Muscle layer of colon (tissue), 2 donors: Measurements from ENCODE around the gene MUC5B.

Source experiments
- H3K27ac ChIP-seq: one replicate; pipeline ENCODE4 v1.7.0; 2013; ENCODE audit warnings: low read depth, mild to moderate bottlenecking, low read length, moderate library complexity
- H3K27me3 ChIP-seq, 2 donors: one replicate each; pipeline ENCODE4 v1.7.0; 2013; ENCODE audit warnings: low read length in 2 of 2, mild to moderate bottlenecking in 2 of 2; ENCODE audit not compliant: insufficient read depth in 2 of 2, control insufficient read depth in 1 of 2
- H3K36me3 ChIP-seq: one replicate; pipeline ENCODE4 v1.7.0; 2013; ENCODE audit warnings: mild to moderate bottlenecking, low read length; ENCODE audit not compliant: insufficient read depth
- H3K4me1 ChIP-seq: one replicate; pipeline ENCODE4 v1.7.0; 2013; ENCODE audit warnings: mild to moderate bottlenecking, low read length; ENCODE audit not compliant: insufficient read depth
- H3K4me3 ChIP-seq, 2 donors: one replicate each; pipeline ENCODE4 v1.7.0; 2013; ENCODE audit warnings: low read length in 2 of 2, low read depth in 1 of 2, mild to moderate bottlenecking in 1 of 2, moderate library complexity in 1 of 2
- H3K9ac ChIP-seq: one replicate; pipeline ENCODE4 v1.7.0; 2013; ENCODE audit warnings: low read length
- H3K9me3 ChIP-seq: one replicate; pipeline ENCODE4 v1.7.0; 2013; ENCODE audit warnings: mild to moderate bottlenecking, low read length
- donor health status: abdominal sarcoma.
- donor health status: Adenocarcinoma of cecum.

The MUC5B gene

GRCh38 chr11:1280116-1281035, 57.5 kb downstream of the MUC5B start:
- Histone ChIP-seq H3K9me3 (no peaks in the 10 kb centered on the region), H3K36me3 (peaks cover 21% of the 10 kb centered on the region), H3K4me3 (no peak overlapping the region), H3K27ac (no peak overlapping the region), H3K27me3 (no peaks in the 10 kb centered on the region), H3K9ac (no peak overlapping the region), H3K4me1 (no peaks in the 10 kb centered on the region)

DNA sequence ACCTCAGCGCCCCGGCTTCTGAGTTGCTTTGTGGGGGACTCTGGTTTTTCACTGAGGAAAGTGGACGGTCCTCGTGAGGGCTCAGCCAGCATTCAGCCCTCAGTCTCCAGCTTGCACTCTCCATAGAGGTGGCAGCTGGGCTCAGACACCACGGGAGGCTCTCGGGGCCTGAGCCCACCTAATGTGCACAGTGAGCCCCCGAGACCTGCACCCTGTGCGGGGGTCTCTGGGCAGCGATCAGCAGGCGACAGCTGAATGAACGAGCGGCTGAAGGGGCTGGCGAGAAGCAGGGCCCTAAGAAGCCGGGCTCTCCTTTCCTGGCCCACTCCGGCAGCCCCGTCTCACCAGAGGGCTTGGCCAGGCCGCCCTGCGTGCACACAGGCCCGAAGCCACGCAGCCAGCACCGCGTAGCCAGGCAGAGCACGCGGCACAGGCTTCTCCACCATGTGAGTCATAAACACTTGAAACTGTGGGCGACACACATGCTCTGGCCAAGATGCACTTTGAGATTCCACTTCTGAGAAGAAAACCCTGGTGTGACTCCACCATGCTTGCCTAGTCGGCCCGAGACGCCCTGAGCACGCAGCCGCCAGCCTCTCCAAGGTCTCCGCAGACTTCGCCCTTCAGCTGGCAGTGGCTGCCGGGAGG, 58.6 kb downstream of the MUC5B start:
- Histone ChIP-seq H3K27me3 (no peaks in the 10 kb centered on the region), H3K36me3 (peaks cover 23% of the 10 kb centered on the region), H3K4me1 (no peaks in the 10 kb centered on the region), H3K27ac (no peak overlapping the region), H3K9ac (no peak overlapping the region), H3K9me3 (no peaks in the 10 kb centered on the region), H3K4me3 (no peak overlapping the region)

GRCh38 chr11:1281974-1282365, 59.1 kb downstream of the MUC5B start:
- H3K27ac ChIP-seq: no peak overlapping the region
- H3K4me1 ChIP-seq: no peaks in the 10 kb centered on the region
- no peaks in the 10 kb centered on the region for H3K27me3 ChIP-seq
- H3K9me3 ChIP-seq: no peaks in the 10 kb centered on the region
- H3K4me3 ChIP-seq: no peak overlapping the region
- peaks cover 28% of the 10 kb centered on the region for H3K36me3 ChIP-seq
- no peak overlapping the region for H3K9ac ChIP-seq

- peaks cover 29% of the 10 kb centered on the region for H3K36me3 ChIP-seq
- H3K4me1 ChIP-seq: no peaks in the 10 kb centered on the region
- no peak overlapping the region for H3K4me3 ChIP-seq
- H3K9ac ChIP-seq: no peak overlapping the region
- no peaks in the 10 kb centered on the region for H3K9me3 ChIP-seq
- no peaks in the 10 kb centered on the region for H3K27me3 ChIP-seq
- H3K27ac ChIP-seq: no peak overlapping the region
Observed at GRCh38 chr11:1283091-1283511, 60.2 kb downstream of the MUC5B start.

DNA sequence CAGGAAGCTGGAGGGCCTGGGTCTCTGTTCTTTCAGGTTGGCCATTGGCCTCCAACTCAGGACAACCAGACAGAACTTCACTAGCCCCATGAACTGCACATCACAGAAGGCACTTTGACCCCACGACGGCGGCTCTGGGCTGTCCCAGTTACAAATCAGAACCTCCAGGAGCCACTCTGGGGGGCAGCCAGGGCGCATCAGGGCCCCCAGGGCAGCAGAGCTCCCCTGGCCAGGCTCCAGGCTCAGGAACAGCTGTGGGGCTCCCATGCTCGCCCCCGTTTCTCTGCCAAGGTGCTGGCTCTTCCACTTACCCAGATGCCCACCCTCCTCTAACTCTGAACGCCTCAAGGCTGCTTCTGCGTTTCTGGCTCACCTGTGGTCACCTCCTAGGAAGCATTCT, 61.0 kb downstream of the MUC5B start:
- Histone ChIP-seq H3K9me3 (no peaks in the 10 kb centered on the region), H3K36me3 (peaks cover 36% of the 10 kb centered on the region), H3K4me1 (no peaks in the 10 kb centered on the region), H3K27me3 (no peaks in the 10 kb centered on the region), H3K9ac (no peak overlapping the region), H3K4me3 (no peak overlapping the region), H3K27ac (no peak overlapping the region)

GRCh38 chr11:1285316-1285744, 62.5 kb downstream of the MUC5B start:
- Histone ChIP-seq H3K9ac (no peak overlapping the region), H3K4me3 (no peak overlapping the region), H3K27ac (no peak overlapping the region), H3K27me3 (no peaks in the 10 kb centered on the region), H3K9me3 (no peaks in the 10 kb centered on the region), H3K36me3 (peaks cover 37% of the 10 kb centered on the region), H3K4me1 (no peaks in the 10 kb centered on the region)

- Histone ChIP-seq H3K4me1 (no peaks in the 10 kb centered on the region), H3K4me3 (no peak overlapping the region), H3K27ac (no peak overlapping the region), H3K9ac (no peak overlapping the region), H3K36me3 (peaks cover 42% of the 10 kb centered on the region), H3K27me3 (no peaks in the 10 kb centered on the region), H3K9me3 (no peaks in the 10 kb centered on the region)
Observed at GRCh38 chr11:1285876-1286275, 63.0 kb downstream of the MUC5B start.

GRCh38 chr11:1287928-1288327, 65.1 kb downstream of the MUC5B start:
- H3K9ac ChIP-seq: no peak overlapping the region
- H3K36me3 ChIP-seq: peaks cover 55% of the 10 kb centered on the region

GRCh38 chr11:1288426-1289151, 65.7 kb downstream of the MUC5B start:
- Histone ChIP-seq H3K36me3 (peaks cover 62% of the 10 kb centered on the region), H3K4me1 (no peaks in the 10 kb centered on the region), H3K4me3 (no peak overlapping the region), H3K9ac (no peak overlapping the region), H3K27me3 (no peaks in the 10 kb centered on the region), H3K9me3 (no peaks in the 10 kb centered on the region), H3K27ac (no peak overlapping the region)

More at GRCh38 chr11:1287928-1288327, 65.1 kb downstream of the MUC5B start:
- Histone ChIP-seq H3K27me3 (no peaks in the 10 kb centered on the region), H3K27ac (no peak overlapping the region), H3K4me1 (no peaks in the 10 kb centered on the region), H3K4me3 (no peak overlapping the region), H3K9me3 (no peaks in the 10 kb centered on the region)

GRCh38 chr11:1289211-1289935, 66.5 kb downstream of the MUC5B start:
- H3K36me3 ChIP-seq: peaks cover 66% of the 10 kb centered on the region
- H3K4me1 ChIP-seq: no peaks in the 10 kb centered on the region

More at GRCh38 chr11:1289211-1289935, 66.5 kb downstream of the MUC5B start:
- H3K4me3 ChIP-seq: no peak overlapping the region
- no peak overlapping the region for H3K27ac ChIP-seq
- no peaks in the 10 kb centered on the region for H3K9me3 ChIP-seq
- H3K27me3 ChIP-seq: no peaks in the 10 kb centered on the region
- H3K9ac ChIP-seq: no peak overlapping the region
